MCF 10A (cell line): ENCODE data around the gene MTX1. TPM values are rescaled to one million over a fixed set of nuclear protein-coding genes. Genes with fewer than 3 reads are reported as not detected.
"Not testable (repeated sequence)": the region's sequence is repeated elsewhere in the genome, so short reads cannot be mapped to it uniquely, and the experiment has no call there.

Experiments used
- BruUV-seq: library from RNA; stranded (reverse); fragments of 400-500 nt; replicated peaks from 2 replicates; lab custom pipeline; 2021; lab: Mats Ljungman, UMichigan
- CTCF ChIA-PET: fragments of 300-600 bp; sonication (Branson Sonifier 250); formaldehyde crosslinking; extraction: SDS; loops from one replicate; lab custom pipeline; 2021; ENCODE audit warnings: antibody characterized with exemption, inconsistent platforms; lab: Yijun Ruan, JAX
- POLR2A ChIA-PET: fragments of 300-600, 350-650 bp; sonication (Branson Sonifier 250); formaldehyde crosslinking; extraction: SDS; loops from one replicate; lab custom pipeline; 2020; ENCODE audit warnings: antibody characterized with exemption, inconsistent platforms; lab: Yijun Ruan, JAX
- DNase-seq: peaks from one replicate; pipeline ENCODE4 v3.0.0-alpha.2; 2018; ENCODE audit not compliant: unreplicated experiment
- H3K27ac Mint-ChIP-seq: one replicate; pipeline ENCODE4 v1.8.0; 2022; ENCODE audit warnings: mild to moderate bottlenecking, low read depth, mixed read lengths; ENCODE audit not compliant: unreplicated experiment
- H3K27me3 Mint-ChIP-seq: one replicate; pipeline ENCODE4 v1.8.0; 2022; ENCODE audit warnings: mixed read lengths; ENCODE audit not compliant: insufficient read depth, unreplicated experiment
- H3K36me3 Mint-ChIP-seq: one replicate; pipeline ENCODE4 v1.8.0; 2022; ENCODE audit warnings: mild to moderate bottlenecking, moderate library complexity, mixed read lengths; ENCODE audit not compliant: insufficient read depth, unreplicated experiment
- H3K4me1 Mint-ChIP-seq: one replicate; pipeline ENCODE4 v1.8.0; 2022; ENCODE audit warnings: mixed read lengths; ENCODE audit not compliant: insufficient read depth, unreplicated experiment
- H3K4me3 Mint-ChIP-seq: one replicate; pipeline ENCODE4 v1.8.0; 2022; ENCODE audit warnings: mild to moderate bottlenecking, moderate library complexity, mixed read lengths; ENCODE audit not compliant: unreplicated experiment
- H3K9me3 Mint-ChIP-seq: one replicate; pipeline ENCODE4 v1.8.0; 2022; ENCODE audit warnings: mixed read lengths; ENCODE audit not compliant: unreplicated experiment
- intact Hi-C: fragments of 100-400 bp; cut with micrococcal nuclease; formaldehyde crosslinking; loops from 2 replicates; pipeline ENCODE4 v1.14.1; 2022
- total RNA-seq: library from RNA; stranded (reverse); gene quantifications from 2 replicates; pipeline ENCODE4 v1.2.3, GENCODE V29; 2022
- TF ChIP-seq, protein P1 (sequence below): fragments of 200-600 bp; IDR thresholded peaks from one replicate; pipeline ENCODE4 v1.8.0; 2022; ENCODE audit warnings: antibody characterized with exemption, mild to moderate bottlenecking; ENCODE audit not compliant: unreplicated experiment

MTX1 gene
- total RNA-seq, 1 experiment from 2014 or later, result 67.4 TPM

DNA sequence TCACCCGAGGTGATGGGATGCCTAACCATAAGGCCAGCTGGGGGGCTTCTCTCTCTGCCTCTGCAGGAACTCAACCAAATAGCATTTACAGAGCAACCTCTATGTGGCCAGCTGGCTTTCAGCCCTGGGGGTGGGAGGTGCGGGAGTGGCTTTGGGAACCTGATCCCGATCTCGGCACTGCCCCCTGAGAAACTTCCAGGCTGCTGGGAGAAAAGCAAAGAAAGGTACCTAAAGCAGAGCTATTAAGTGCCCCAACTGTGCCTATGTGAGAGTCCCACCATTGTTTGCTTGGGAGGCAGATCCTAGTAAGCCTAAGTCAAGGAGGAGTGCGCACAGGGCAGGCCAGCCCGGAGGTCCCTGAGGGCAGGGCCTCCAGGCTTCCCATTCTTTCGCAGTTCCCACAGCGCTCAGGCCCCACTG, 42.4 kb upstream of the MTX1 start:
- CTCF ChIA-PET, result interaction anchor here (0.5 to 14.5 kb wide), 17 partner anchors 10 to 685 kb away, joined by 3 to 380 read pairs (median 4); no protein-coding TSS in a partner anchor
- Mint-ChIP-seq H3K4me1 (peaks cover 15% of the 10 kb centered on the region), H3K4me3 (no peak overlapping the region), H3K27ac (no peak overlapping the region), H3K27me3 (no peaks in the 10 kb centered on the region), H3K36me3 (peaks cover 20% of the 10 kb centered on the region), H3K9me3 (no peaks in the 10 kb centered on the region)
- POLR2A ChIA-PET, result interaction anchor here (1.4 kb wide), 1 partner anchor 40 kb away, joined by 3 read pairs; no protein-coding TSS in a partner anchor
- BruUV-seq, result no TSS peak
- intact Hi-C loops, result no loop called here
- TF ChIP-seq, protein P1, sequence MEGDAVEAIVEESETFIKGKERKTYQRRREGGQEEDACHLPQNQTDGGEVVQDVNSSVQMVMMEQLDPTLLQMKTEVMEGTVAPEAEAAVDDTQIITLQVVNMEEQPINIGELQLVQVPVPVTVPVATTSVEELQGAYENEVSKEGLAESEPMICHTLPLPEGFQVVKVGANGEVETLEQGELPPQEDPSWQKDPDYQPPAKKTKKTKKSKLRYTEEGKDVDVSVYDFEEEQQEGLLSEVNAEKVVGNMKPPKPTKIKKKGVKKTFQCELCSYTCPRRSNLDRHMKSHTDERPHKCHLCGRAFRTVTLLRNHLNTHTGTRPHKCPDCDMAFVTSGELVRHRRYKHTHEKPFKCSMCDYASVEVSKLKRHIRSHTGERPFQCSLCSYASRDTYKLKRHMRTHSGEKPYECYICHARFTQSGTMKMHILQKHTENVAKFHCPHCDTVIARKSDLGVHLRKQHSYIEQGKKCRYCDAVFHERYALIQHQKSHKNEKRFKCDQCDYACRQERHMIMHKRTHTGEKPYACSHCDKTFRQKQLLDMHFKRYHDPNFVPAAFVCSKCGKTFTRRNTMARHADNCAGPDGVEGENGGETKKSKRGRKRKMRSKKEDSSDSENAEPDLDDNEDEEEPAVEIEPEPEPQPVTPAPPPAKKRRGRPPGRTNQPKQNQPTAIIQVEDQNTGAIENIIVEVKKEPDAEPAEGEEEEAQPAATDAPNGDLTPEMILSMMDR, result no peak
- DNase-seq, result no peak

DNA sequence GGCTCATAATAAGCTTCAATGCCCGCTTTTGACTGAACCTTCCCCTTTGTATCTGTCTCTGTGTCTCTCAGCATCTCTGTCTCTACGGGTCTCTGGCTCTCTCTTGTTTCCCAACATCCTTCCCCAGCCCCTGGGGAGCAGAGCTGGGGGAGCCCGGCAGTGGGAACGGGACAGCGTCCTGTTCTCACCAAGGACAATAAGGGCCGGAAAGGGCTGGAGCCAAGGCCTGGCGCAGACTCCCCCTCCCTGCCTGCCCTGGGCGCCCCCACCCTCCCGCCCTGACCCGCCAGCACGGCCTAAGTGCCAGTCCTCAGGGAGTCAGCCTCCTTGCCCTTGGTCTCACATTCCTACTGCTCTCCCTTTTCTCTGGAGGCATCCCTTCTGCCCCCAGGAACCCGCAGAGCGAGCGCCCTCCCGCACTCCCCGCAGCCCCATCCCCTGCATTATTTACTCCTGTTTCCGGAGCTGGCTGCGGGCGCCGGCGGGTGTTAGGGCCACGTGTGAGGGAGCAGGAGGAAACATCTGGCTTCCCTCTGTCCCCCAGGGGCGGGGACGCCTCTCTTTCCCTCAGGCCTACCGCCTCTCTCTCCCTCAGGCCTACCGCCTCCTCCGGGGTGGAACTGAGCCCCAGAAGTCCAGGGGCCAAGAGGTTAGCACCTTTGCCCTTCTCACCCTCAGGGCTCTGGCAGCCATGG, 41.9 kb upstream of the MTX1 start:
- Mint-ChIP-seq H3K9me3 (no peaks in the 10 kb centered on the region), H3K36me3 (peaks cover 25% of the 10 kb centered on the region), H3K27ac (no peak overlapping the region), H3K27me3 (no peaks in the 10 kb centered on the region), H3K4me1 (peaks cover 15% of the 10 kb centered on the region), H3K4me3 (no peak overlapping the region)
- intact Hi-C loops, result loop anchor here (1.0 kb wide), 2 partner anchors 39 to 72 kb away; partner anchors contain the start of gene EFNA1
- ChIA-PET POLR2A (interaction anchor here (0.7 to 1.9 kb wide), 7 partner anchors 27 to 118 kb away, joined by 3 to 12 read pairs (median 3); partner anchors contain the start of gene DPM3), CTCF (interaction anchor here (0.6 to 14.5 kb wide), 23 partner anchors 10 to 1293 kb away, joined by 3 to 380 read pairs (median 5); partner anchors contain the start of gene EFNA1)
- no peak for DNase-seq
- BruUV-seq, result no TSS peak
- TF ChIP-seq, protein P1, result no peak

DNA sequence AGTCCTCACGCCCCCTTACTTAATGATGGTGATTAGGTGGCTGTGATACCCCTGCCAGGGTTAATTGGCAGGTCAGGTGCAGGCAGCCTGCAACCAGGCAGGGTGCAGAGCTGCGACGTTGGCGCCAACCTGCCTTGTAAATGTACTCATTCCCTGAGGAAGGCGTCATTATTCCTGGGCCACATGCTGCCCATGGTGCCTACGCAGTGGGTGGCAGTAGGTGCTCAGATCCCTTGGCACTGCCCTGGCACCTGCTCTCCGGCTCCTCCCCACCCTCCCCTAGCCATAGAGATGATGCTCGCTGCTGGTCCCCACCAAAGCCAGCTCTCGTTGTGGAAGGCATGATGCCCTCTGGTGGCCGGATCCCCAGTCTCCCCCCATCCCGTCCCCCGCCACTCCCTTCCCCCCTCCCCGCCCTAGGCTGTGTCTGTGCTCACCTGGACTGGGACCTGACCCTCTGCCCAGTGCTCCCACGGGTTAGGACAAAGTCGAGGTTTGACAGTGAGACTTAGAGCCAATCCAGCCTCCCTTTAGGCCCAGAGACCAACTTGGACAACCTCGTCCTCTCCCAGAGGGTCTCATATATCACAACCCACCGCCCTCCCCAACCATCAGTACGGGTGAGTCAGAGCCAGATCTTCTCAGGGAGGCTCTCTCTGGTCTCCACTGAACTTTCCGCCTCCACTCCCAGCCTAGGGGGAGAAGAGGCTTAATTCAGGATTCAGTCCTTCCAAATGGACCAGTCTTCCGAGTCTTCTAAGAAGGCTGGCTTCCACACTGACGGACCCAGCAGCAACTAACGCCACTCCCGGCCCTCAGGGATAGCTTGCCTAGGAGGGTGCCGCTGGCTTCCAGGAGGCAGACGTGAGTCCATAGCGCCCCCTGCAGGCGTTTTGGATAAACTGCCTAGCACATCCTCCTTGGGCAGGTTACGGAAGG, 41.1 kb upstream of the MTX1 start:
- CTCF ChIA-PET, result interaction anchor here (0.6 to 14.5 kb wide), 34 partner anchors 10 to 1294 kb away, joined by 3 to 380 read pairs (median 5); partner anchors contain the start of gene EFNA1
- DNase-seq, result peak; percentile 96
- Mint-ChIP-seq H3K9me3 (no peaks in the 10 kb centered on the region), H3K27ac (no peak overlapping the region), H3K4me1 (peaks cover 21% of the 10 kb centered on the region), H3K36me3 (peaks cover 33% of the 10 kb centered on the region), H3K4me3 (peak overlapping the region; percentile 30), H3K27me3 (no peaks in the 10 kb centered on the region)
- TF ChIP-seq, protein P1, result peak; percentile 98
- intact Hi-C loops, result loop anchor here (1.0 kb wide), 2 partner anchors 40 to 73 kb away; partner anchors contain the start of gene EFNA1
- POLR2A ChIA-PET, result interaction anchor here (0.6 to 2.4 kb wide), 14 partner anchors 13 to 119 kb away, joined by 3 to 12 read pairs (median 4); partner anchors contain the start of gene DPM3
- BruUV-seq, result no TSS peak

DNA sequence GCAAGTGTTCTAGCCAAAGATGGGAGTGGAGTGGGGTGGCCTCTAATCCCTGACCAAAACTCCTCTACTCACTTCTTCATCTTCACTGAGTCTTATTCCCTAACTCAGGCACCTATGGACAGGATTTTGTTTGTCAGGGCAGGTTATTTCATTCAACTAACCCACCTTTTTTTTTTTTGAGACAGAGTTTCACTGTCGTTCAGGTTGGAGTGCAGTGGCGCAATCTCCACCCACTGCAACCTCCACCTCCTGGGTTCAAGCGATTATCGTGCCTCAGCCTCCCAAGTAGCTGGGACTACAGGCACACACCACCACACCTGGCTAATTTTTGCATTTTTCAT, 40.4 kb upstream of the MTX1 start:
- H3K4me3 Mint-ChIP-seq, H3K27me3 Mint-ChIP-seq, H3K9me3 Mint-ChIP-seq, BruUV-seq, intact Hi-C loops, DNase-seq, H3K27ac Mint-ChIP-seq: not testable (repeated sequence)
- ChIA-PET POLR2A (interaction anchor here (0.7 to 2.4 kb wide), 9 partner anchors 14 to 77 kb away, joined by 3 to 12 read pairs (median 7); partner anchors contain the start of genes DPM3 and MTX1), CTCF (interaction anchor here (0.6 to 14.5 kb wide), 32 partner anchors 9 to 1119 kb away, joined by 3 to 380 read pairs (median 6); partner anchors contain the start of gene EFNA1)
- Mint-ChIP-seq H3K36me3 (peaks cover 36% of the 10 kb centered on the region), H3K4me1 (peaks cover 21% of the 10 kb centered on the region)
